Occipital lobe (tissue), 2 donors: ENCODE data around the gene SCARF2. TPM values are rescaled to one million over a fixed set of nuclear protein-coding genes. Genes with fewer than 3 reads are reported as not detected.
"Not testable (repeated sequence)": the region's sequence is repeated elsewhere in the genome, so short reads cannot be mapped to it uniquely, and the experiment has no call there.

Experiments
- DNase-seq: peaks from one replicate; lab custom pipeline; 2025; lab: John Stamatoyannopoulos, UW
- total RNA-seq: library from RNA; depleted of rRNA; stranded (reverse); fragments of >200 nt; gene quantifications from one replicate; pipeline ENCODE4 v1.2.3, GENCODE V29; 2014

SCARF2 gene
- total RNA-seq, 1 donor from 2014 or later = 1.7 TPM

DNA sequence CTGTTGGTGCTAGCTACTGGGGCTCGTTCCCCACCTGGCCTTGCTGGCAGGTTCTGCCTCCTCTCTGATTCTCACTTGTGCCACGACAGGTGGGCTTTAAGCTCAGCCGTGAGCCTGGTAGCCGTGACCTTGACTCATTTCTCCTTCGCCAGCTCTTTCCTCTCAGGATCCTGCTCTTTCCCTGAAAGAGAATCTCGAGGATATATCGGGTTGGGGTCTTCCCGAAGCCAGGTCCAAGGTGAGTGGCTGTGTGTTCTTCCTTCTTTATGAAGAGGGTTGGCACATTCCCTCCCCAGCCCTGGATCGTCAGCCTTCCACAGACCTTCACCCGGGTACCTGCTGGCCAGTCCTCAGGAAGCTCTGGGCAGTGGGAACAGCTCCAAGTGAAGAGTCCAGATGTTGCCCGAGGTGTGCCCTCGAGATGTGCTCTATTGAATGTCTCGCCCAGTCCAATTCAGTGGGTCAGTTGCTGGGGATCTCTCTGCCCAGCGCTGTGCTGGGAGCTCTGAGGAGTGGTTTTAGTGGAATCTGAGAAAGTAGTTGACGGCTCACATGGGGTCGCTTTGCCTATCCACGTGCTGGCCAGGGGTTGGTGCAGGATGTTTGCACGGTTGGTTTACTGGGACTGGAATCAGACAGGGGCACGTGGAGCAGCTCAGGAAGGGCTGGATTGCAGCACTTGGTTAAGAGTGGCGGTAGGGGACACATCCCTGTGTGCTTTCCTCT lies 42.3 kb downstream of the SCARF2 start:
- no peak for DNase-seq

DNA sequence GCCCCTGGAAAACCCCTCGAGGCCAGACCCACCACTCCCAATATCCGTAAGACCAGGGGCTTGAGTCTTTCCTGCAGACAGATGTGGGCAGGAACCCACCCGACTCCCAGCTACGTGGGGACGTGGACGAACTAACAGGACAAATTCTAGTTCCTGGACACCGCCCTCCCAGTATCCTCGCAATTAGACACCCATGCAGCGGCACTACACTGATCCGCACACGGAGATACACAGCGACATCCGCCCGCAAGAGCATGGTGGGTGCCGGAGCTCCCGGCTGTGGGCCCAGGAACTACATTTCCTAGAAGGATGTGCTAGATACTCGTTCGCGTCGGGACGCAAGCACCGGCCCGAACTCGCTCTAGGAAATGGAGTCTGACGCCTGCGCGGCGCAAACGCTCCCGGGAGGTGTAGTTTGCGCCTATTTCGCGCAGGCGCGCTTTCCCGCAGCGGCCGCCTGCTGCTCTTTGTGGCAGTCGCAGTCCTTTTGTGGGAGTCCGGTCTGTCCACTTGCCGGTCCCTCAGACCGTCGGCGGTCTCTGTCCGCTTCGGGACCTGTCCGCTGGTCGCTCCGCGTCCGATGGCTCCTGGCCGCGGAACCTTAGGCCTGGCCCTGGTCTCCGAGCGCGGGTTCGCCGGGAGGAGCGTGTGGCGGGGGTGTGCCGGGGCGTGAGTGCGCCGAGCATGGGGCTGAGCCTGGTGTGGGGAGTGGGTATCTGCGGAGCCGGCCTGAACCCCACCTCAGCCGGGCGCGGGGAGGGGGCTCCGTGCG lies 43.7 kb downstream of the SCARF2 start, which contains the start of gene ZNF74:
Gene ZNF74 (plus strand): TSS at position 447 of the 772 bp plus-strand sequence. CDS start 478 bp downstream, outside the sequence.
- peak; percentile 87 for DNase-seq

DNA sequence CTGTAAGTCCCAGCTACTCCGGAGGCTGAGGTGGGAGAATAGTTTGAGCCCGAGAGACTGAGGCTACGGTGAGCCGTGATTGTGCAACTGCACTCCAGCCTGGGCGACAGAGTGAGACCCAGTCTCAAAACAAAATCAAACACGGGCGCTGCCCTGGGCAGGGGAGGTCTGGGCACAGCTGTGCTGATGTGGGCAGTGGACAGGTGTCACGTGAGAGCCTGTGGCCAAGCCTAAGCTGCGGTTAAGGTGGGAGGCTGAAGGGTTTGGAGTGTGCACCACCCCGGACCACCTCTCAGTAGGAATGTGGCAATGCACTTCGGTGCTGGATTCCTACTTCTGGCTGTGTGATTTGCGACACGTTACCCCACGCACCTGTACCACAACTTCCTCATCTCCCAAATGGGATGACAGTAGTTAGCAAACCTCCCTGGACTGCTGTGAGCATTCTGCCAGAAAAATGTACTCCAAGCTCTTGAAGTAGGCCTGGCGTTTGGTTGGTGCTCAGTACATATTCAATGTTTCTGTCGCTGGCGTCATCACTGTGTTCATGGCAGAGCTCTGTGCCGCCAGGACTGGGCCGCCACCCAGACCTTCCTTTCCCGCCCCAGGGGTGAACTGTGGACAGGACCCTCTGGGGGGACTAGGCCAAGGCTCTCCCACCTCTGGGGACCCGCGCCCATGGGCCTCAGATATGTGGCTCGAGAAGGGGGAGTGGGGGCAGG lies 44.5 kb downstream of the SCARF2 start:
- no peak for DNase-seq

DNA sequence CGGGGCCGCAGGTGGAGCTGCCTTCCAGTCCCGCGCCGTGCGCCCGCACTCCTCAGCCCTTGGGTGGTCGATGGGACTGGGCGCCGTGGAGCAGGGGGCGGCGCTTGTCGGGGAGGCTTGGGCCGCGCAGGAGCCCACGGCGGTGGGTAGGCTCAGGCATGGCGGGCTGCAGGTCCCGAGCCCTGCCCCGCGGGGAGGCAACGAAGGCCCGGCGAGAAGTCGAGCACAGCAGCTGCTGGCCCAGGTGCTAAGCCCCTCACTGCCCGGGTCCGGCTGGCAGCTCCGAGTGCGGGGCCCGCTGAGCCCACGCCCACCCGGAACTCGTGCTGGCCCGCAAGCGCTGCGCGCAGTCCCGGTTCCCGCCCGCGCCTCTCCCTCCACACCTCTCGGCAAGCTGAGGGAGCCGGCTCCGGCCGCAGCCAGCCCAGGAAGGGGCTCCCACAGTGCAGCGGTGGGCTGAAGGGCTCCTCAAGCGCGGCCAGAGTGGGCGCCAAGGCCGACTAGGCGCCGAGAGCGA lies 45.2 kb downstream of the SCARF2 start:
- DNase-seq = not testable (repeated sequence)

DNA sequence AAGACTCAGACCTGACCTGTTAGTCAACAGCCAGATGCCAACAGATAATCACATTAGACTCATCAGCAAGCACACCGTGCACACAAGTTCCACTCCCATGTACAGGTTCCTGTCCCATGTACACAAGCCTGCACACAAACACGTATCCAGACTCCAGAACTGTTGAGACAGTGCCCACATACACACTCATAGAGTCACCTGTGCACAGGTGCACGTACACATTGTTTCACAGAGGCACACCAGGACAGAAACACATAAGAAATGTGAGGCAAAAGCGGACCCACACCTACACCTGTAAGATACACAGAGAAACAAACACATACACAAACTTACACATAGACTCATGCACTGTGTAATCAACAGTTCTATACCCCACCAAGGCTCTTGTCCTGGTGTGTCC lies 46.4 kb downstream of the SCARF2 start:
- no peak for DNase-seq

DNA sequence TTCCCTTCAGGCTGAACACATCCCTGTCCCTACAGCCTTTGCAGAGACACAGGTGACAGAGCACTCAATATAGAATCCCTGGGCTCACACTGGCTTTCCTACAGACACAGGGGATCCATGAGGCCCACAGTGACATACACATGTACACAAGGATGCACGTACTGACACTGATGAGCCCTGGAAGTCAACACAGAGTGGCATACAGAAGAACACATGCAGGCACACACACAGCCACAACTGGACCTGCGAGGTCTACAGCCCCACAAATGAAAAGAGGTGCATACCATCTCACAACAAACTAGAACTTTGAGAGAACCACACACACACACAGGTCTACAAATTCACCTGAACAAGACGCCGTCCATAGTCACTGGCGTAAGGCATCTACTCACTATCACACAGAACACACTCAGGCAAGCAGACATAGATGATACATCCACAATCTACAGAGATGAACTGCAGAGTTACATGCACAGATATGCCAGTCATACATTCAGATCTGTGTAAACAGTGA lies 47.2 kb downstream of the SCARF2 start:
- no peak for DNase-seq

DNA sequence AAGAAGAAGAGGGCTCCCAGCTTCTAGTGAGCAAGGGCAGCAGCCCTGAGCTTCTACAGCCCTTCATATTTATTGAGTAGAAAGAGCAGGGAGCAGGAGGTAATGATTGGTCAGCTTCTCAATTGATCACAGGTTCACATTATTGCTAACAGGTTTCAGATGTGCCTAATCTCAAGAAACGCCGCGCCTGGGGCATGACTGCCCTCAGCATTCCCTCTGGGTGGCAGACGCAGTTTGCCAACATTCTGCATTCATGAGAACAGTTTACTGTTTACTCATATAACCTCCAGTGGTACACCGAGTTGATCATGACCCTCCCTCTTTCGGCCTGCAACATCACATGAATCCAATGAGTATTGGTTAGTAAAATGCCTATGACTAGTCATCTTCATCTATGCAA lies 48.3 kb downstream of the SCARF2 start:
- no peak for DNase-seq

DNA sequence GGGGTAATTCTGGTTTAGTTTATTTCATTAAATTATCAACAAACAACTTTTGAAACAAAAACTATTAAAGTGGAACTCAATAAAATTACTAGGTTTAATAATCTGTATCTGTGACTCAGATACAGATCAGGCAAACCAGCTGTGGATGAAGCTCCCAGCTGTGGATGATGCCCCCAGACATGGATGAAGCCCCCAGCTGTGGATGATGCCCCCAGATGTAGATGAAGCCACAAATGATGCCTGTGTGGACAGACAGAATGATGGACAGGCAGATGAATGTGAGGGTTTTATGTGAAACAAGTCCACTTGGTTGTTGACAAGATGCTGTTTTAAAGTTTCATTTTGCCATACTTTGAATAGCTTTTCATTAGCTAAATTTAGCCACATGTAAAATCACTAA lies 49.4 kb downstream of the SCARF2 start:
- no peak for DNase-seq

DNA sequence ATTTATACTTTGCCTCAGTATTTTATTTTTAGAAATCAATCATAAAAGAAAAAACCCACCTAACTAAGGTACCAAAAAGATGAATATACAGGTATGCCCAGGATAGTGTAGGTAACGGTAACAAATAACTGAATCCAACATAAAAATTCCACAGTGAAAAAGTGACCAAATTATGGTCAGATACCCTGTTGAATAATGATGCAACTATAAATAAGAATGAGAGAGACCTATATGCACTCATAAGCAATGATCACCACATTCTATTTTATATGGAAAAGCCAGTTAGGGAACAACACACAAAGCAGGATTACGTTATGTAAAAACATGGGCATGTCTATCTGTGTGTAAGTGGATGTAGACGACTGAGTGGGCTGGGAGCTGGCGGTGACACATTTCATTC lies 50.7 kb downstream of the SCARF2 start:
- DNase-seq = no peak

DNA sequence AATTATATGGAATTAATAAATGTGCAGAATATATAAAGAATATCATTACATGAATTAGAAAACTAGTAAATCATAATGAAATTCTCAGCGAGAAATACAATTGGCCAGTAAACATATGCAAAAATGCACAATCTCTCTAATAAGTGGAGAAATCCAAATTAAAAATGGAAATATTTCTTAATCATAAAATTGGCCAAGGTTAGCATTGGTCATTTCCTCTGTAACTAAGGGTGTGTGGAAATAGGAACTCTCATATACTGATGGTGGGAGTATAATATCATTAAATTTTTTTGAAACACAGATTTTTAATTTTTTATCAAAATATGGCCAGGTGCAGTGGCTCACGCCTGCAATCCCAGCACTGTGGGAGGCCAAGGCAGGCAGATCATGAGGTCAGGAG lies 51.3 kb downstream of the SCARF2 start:
- DNase-seq = no peak

DNA sequence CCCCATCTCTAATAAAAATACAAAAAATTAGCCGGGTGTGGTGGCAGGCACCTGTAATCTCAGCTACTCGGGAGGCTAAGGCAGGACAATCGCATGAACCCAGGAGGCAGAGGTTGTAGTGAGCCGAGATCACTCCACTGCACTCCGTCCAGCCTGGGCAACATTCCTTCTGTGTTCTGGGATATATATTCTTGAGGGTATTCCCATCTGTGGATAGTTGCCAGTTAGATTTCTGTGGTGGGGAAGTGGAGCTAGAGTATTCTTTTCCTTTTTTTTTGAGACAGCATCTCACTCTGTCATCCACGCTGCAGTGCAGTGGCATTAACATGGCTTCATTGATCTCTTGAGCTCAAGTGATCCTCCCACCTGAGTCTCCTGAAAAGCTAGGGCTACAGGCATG lies 52.8 kb downstream of the SCARF2 start:
- no peak for DNase-seq

DNA sequence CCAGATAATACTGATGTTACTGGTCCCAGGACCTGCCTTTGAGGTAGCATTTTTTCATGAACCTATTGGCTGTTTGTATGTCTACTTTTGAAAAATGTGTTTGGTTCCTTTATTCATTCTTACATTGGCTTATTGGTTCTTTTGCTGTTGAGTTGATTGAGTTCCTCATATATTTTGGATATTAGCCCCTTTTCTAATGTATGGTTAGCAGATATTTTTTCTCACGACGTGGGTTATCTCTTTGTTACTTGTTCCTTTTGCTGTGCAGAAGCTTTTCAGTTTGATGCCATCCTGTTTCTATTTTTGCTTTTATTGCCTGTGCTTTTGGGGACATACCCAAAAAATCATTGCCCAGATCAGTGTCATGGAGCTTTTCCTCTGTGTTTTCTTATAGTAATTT lies 53.5 kb downstream of the SCARF2 start:
- DNase-seq = no peak

DNA sequence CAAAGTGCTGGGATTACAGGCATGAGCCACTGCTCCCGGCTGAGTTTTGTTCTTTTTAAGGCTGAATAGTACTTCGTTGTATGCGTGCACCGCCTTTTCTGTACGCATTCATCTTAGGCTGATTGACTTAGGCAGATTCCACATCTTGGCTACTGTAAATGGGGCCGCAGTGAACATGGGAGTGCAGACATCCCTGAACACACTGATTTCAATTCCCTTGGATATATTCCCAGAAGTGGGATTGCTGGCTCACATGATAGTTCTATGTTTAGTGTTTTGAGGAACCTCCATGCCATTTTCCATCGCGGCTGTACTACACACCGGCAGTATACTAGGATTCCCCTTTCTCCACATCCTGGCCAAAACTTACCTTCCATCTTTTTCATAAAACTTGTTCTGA lies 54.1 kb downstream of the SCARF2 start:
- DNase-seq = no peak

DNA sequence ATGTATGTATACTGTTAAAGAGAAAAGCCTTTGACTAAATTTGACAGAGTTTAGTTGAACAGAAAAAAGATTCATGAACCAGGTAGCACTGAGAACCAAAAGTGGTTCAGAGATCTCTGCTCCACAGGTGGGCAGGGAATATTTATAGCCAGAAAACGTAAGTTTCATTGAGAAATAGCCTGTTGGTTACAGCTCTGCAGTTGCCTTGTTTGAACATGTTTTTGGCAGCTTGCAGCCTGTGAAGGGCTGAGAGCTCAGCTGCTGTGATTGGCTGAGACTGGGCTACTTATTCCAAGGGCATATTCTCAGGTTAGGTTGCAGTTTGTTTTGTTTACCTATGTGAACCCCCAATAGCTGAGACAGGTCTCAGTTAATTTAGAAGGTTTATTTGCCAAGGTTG lies 57.1 kb downstream of the SCARF2 start:
- DNase-seq = no peak

DNA sequence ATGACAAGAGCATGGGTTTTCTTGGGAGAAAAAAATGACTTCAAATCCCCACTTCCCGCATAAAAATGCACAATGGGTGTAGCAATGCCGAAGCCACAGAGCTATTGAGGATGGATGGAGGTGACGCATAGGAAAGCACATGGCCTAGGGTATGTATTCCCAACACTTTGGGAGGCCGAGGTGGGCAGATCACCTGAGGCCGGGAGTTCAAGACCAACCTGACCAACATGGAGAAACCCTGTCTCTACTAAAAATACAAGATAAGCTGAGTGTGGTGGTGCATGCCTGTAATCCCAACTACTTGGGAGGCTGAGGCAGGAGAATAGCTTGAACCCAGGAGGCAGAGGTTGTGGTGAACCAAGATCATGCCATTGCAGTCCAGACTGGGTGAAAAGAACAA lies 58.9 kb downstream of the SCARF2 start:
- not testable (repeated sequence) for DNase-seq

DNA sequence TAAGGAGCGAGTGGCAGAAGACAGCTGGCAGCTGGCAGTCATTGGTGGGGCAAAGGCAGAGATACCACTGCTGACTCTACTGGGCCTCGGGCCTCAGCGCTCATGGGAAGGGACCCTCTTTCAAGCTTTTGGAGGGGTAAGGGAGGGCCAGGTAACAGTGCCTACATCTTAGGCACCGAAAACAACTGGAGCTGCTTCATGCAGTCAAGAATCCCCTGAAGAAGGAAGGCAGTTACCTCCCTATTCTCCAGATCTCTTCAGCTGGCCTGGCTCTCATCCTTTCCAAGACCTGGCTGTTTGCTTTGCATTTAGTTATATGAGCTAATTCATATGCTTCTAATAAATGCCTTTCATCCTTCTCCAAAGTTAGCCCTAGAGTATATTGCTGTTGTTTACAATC lies 59.5 kb downstream of the SCARF2 start:
- DNase-seq = no peak

DNA sequence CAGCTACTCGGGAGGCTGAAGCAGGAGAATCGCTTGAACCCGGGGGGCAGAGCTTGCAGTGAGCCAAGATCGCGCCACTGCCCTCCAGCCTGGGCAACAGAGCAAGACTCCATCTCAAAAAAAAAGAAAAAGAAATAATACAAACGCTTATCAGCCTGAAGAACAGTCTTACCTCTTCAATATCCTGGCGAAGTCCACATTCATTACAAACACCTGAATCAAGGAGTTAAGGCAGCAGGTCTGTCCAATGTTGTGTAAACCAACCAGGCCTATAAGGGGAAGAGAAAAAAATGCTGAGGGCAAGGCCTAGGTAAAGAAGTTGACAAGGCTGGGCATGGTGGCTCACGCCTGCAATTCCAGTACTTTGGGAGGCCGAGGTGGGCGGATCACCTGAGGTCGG lies 60.6 kb downstream of the SCARF2 start:
- DNase-seq = not testable (repeated sequence)

DNA sequence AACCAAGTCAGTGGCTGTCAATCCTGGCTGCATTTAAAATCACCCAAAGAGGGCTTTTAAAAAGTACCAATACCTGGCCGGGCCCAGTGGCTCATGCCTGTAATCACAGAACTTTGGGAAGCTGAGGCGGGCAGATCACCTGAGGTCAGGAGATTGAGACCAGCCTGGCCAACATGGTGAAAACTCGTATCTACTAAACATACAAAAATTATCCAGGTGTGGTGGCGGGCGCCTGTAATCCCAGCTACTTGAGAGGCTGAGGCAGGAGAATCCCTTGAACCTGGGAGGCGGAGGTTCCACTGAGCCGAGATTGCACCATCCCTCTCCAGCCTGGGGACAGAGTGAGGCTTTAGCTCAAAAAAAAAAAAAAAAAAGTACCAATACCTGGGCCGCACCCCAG lies 61.3 kb downstream of the SCARF2 start:
- not testable (repeated sequence) for DNase-seq
